ENCODE results near the gene BANF2. TPM values are rescaled to one million over a fixed set of nuclear protein-coding genes. Genes with fewer than 3 reads are reported as not detected.

Gene BANF2
- total RNA-seq, 1 experiment from 2014 or later = not detected

GRCh38 chr20:17654649-17655285 is 45.0 kb upstream of the BANF2 start:
- ChIA-PET CTCF (interaction anchor here (0.9 to 1.0 kb wide), 2 partner anchors 8 to 12 kb away, joined by 3 read pairs; no protein-coding TSS in a partner anchor), POLR2A (ENCODE audit: low non-redundant PET) (no interaction called here)
- BruUV-seq (replicated peaks) = no TSS peak
- DNase-seq (ENCODE audit: low spot score) = peak; percentile 71
- H3K27me3 ChIP-seq (replicated peaks; ENCODE audit: insufficient read depth, low read depth, low read length, poor library complexity) = no peaks in the 10 kb centered on the region
- intact Hi-C loops (cut with micrococcal nuclease; ENCODE audit: unreplicated experiment) = loop anchor here (5.0 kb wide), 1 partner anchor 243 kb away; no protein-coding TSS in a partner anchor
- peaks cover 14% of the 10 kb centered on the region for H3K36me3 ChIP-seq (ENCODE audit: insufficient read depth, low read length, poor library complexity, severe bottlenecking)
- TF ChIP-seq CTCF (conservative IDR thresholded peaks at IDR 0.05; ENCODE audit: low read depth, low read length) (peak; percentile 89), EZH2 (IDR thresholded peaks at IDR 0.05; ENCODE audit: borderline replicate concordance, low read depth, low read length, poor library complexity, severe bottlenecking) (no peak)
- peaks cover 34% of the 10 kb centered on the region for H3K4me1 ChIP-seq (ENCODE audit: insufficient read depth, low read length, poor library complexity, severe bottlenecking)
- peak overlapping the region; percentile 45 for H3K27ac ChIP-seq (ENCODE audit: low read depth, low read length, poor library complexity, severe bottlenecking)
- H3K4me3 ChIP-seq (ENCODE audit: low read depth, low read length, poor library complexity, severe bottlenecking) = no peak overlapping the region
- H3K9me3 ChIP-seq (ENCODE audit: low read depth, low read length, poor library complexity, severe bottlenecking) = peaks cover 8% of the 10 kb centered on the region

GRCh38 chr20:17655286-17655651 is 44.5 kb upstream of the BANF2 start:
- Histone ChIP-seq H3K36me3 (ENCODE audit: insufficient read depth, low read length, poor library complexity, severe bottlenecking) (peaks cover 19% of the 10 kb centered on the region), H3K4me3 (ENCODE audit: low read depth, low read length, poor library complexity, severe bottlenecking) (no peak overlapping the region), H3K4me1 (ENCODE audit: insufficient read depth, low read length, poor library complexity, severe bottlenecking) (peaks cover 31% of the 10 kb centered on the region), H3K9me3 (ENCODE audit: low read depth, low read length, poor library complexity, severe bottlenecking) (peaks cover 8% of the 10 kb centered on the region), H3K27ac (ENCODE audit: low read depth, low read length, poor library complexity, severe bottlenecking) (peak overlapping the region; percentile 45), H3K27me3 (replicated peaks; ENCODE audit: insufficient read depth, low read depth, low read length, poor library complexity) (no peaks in the 10 kb centered on the region)
- ChIA-PET CTCF (interaction anchor here (0.9 to 1.0 kb wide), 2 partner anchors 9 to 11 kb away, joined by 3 read pairs; no protein-coding TSS in a partner anchor), POLR2A (ENCODE audit: low non-redundant PET) (no interaction called here)
- TF ChIP-seq EZH2 (IDR thresholded peaks at IDR 0.05; ENCODE audit: borderline replicate concordance, low read depth, low read length, poor library complexity, severe bottlenecking) = no peak
- TF ChIP-seq CTCF (conservative IDR thresholded peaks at IDR 0.05; ENCODE audit: low read depth, low read length) = no peak; the same call in 1 of the 2 replicates
- DNase-seq (ENCODE audit: low spot score) = no peak
- BruUV-seq (replicated peaks) = no TSS peak
- intact Hi-C loops (cut with micrococcal nuclease; ENCODE audit: unreplicated experiment) = loop anchor here (5.0 kb wide), 1 partner anchor 242 kb away; no protein-coding TSS in a partner anchor

GRCh38 chr20:17655865-17656479 is 43.8 kb upstream of the BANF2 start:
- Histone ChIP-seq H3K27ac (ENCODE audit: low read depth, low read length, poor library complexity, severe bottlenecking) (no peak overlapping the region), H3K4me3 (ENCODE audit: low read depth, low read length, poor library complexity, severe bottlenecking) (no peak overlapping the region), H3K9me3 (ENCODE audit: low read depth, low read length, poor library complexity, severe bottlenecking) (peaks cover 8% of the 10 kb centered on the region), H3K36me3 (ENCODE audit: insufficient read depth, low read length, poor library complexity, severe bottlenecking) (peaks cover 19% of the 10 kb centered on the region), H3K4me1 (ENCODE audit: insufficient read depth, low read length, poor library complexity, severe bottlenecking) (peaks cover 24% of the 10 kb centered on the region), H3K27me3 (replicated peaks; ENCODE audit: insufficient read depth, low read depth, low read length, poor library complexity) (no peaks in the 10 kb centered on the region)
- ChIA-PET POLR2A (ENCODE audit: low non-redundant PET) (no interaction called here), CTCF (no interaction called here)
- DNase-seq (ENCODE audit: low spot score) = no peak
- intact Hi-C loops (cut with micrococcal nuclease; ENCODE audit: unreplicated experiment) = loop anchor here (5.0 kb wide), 1 partner anchor 241 kb away; no protein-coding TSS in a partner anchor
- no TSS peak for BruUV-seq (replicated peaks)
- TF ChIP-seq EZH2 (IDR thresholded peaks at IDR 0.05; ENCODE audit: borderline replicate concordance, low read depth, low read length, poor library complexity, severe bottlenecking) (no peak), CTCF (conservative IDR thresholded peaks at IDR 0.05; ENCODE audit: low read depth, low read length) (no peak)
